HT-29 (cell line): ENCODE data around the gene AP1G2. TPM values are rescaled to one million over a fixed set of nuclear protein-coding genes. Genes with fewer than 3 reads are reported as not detected.

Experiments
- DNase-seq: peaks from one replicate; pipeline ENCODE4 v3.0.0-alpha.2; 2015; ENCODE audit warnings: low spot score
- total RNA-seq: library from RNA; depleted of rRNA; stranded (reverse); fragments of >200 nt; shearing (Covaris generic); gene quantifications from 2 replicates; pipeline ENCODE4 v1.2.3, GENCODE V29; 2014; rRNA removed

Gene AP1G2
- total RNA-seq, 1 experiment from 2014 or later: 77.9 TPM

GRCh38 chr14:23520899-23521533 lies 46.6 kb downstream of the AP1G2 start:
- no peak for DNase-seq

- DNase-seq: no peak
These were observed 48.9 kb downstream of the AP1G2 start for GRCh38 chr14:23518709-23519108.

- no peak for DNase-seq
These were observed 49.8 kb downstream of the AP1G2 start for GRCh38 chr14:23517650-23518326.

GRCh38 chr14:23514644-23514957 lies 53.0 kb downstream of the AP1G2 start:
- DNase-seq: no peak

- no peak for DNase-seq
These were observed 53.6 kb downstream of the AP1G2 start for GRCh38 chr14:23513818-23514643.

- DNase-seq: no peak
These were observed 54.4 kb downstream of the AP1G2 start for GRCh38 chr14:23513005-23513817.

- DNase-seq: no peak
These were observed 55.4 kb downstream of the AP1G2 start for GRCh38 chr14:23512156-23512555.

Other genes with a start within 250 kb of the AP1G2 start
- 63.4 and 72.1 TPM in 2 replicates for gene PABPN1, start 246.3 kb downstream of the AP1G2 start, total RNA-seq
- not detected in 2 replicates for gene SLC22A17, start 214.9 kb downstream of the AP1G2 start, total RNA-seq
- gene EFS, start 202.6 kb downstream of the AP1G2 start, total RNA-seq: not detected in 2 replicates
- gene IL25, start 195.0 kb downstream of the AP1G2 start, total RNA-seq: not detected in 2 replicates
- gene CMTM5, start 190.7 kb downstream of the AP1G2 start, total RNA-seq: not detected in 2 replicates
- not detected in 2 replicates for gene MYH6, start 159.5 kb downstream of the AP1G2 start, total RNA-seq
- gene MYH7, start 132.1 kb downstream of the AP1G2 start, total RNA-seq: not detected in 2 replicates
- gene NGDN, start 98.1 kb downstream of the AP1G2 start, total RNA-seq: 14.6 and 28.3 TPM in 2 replicates
- gene ZFHX2, start 16.0 kb downstream of the AP1G2 start, total RNA-seq: 0.58 TPM in 1 of 2 replicates, not detected in the other
- gene THTPA, start 11.5 kb downstream of the AP1G2 start, total RNA-seq: 13.5 and 30.0 TPM in 2 replicates
- gene JPH4, start 11.0 kb upstream of the AP1G2 start, total RNA-seq: not detected in 2 replicates
- gene DHRS2, start 68.6 kb upstream of the AP1G2 start, total RNA-seq: 14.0 and 14.7 TPM in 2 replicates